ENCODE data around the gene ECT2L.

ECT2L gene

GRCh38 chr6:138795809-138796603 is at the start of gene ECT2L:
Gene ECT2L, plus strand, starts transcription at chr6:138796087. Its CDS starts 17,188 bp downstream, at chr6:138813275.
- no peak for DNase-seq

- DNase-seq: no peak
Observed at GRCh38 chr6:138752017-138752416, 43.9 kb upstream of the ECT2L start.

- no peak for DNase-seq
Observed at GRCh38 chr6:138757136-138757535, 38.8 kb upstream of the ECT2L start.

GRCh38 chr6:138765896-138766655 is 29.8 kb upstream of the ECT2L start:
- DNase-seq: peak; percentile 3

GRCh38 chr6:138769102-138769676 is 26.7 kb upstream of the ECT2L start:
- no peak for DNase-seq

GRCh38 chr6:138772596-138773176 is 23.2 kb upstream of the ECT2L start:
- no peak for DNase-seq

- DNase-seq: peak; percentile 93
Observed at GRCh38 chr6:138773177-138774091, 22.5 kb upstream of the ECT2L start, which contains the start of gene CCDC28A. Gene CCDC28A, plus strand, starts transcription at chr6:138773769. Its CDS starts 2,352 bp downstream, at chr6:138776121.

- DNase-seq: no peak
Observed at GRCh38 chr6:138774370-138774769, 21.5 kb upstream of the ECT2L start.

GRCh38 chr6:138776659-138777058 is 19.2 kb upstream of the ECT2L start:
- no peak for DNase-seq

- DNase-seq: no peak
Observed at GRCh38 chr6:138778331-138778730, 17.6 kb upstream of the ECT2L start.

- DNase-seq: no peak
Observed at GRCh38 chr6:138782243-138782642, 13.6 kb upstream of the ECT2L start.

GRCh38 chr6:138785079-138785478 is 10.8 kb upstream of the ECT2L start:
- no peak for DNase-seq

- DNase-seq: no peak
Observed at GRCh38 chr6:138785980-138786379, 9.9 kb upstream of the ECT2L start.

GRCh38 chr6:138787138-138787537 is 8.7 kb upstream of the ECT2L start:
- no peak for DNase-seq

GRCh38 chr6:138796771-138797170 is 884 bp downstream of the ECT2L start:
- no peak for DNase-seq

- no peak for DNase-seq
Observed at GRCh38 chr6:138797806-138798446, 2.0 kb downstream of the ECT2L start.

GRCh38 chr6:138800377-138801150 is 4.7 kb downstream of the ECT2L start:
- DNase-seq: no peak

GRCh38 chr6:138803331-138803730 is 7.4 kb downstream of the ECT2L start:
- no peak for DNase-seq

GRCh38 chr6:138803861-138804260 is 8.0 kb downstream of the ECT2L start:
- no peak for DNase-seq

GRCh38 chr6:138805016-138805765 is 9.3 kb downstream of the ECT2L start:
- no peak for DNase-seq

Measured in NCI-H1092 (cell line).